MCF 10A (cell line): ENCODE data around the gene NECAP2. TPM values are rescaled to one million over a fixed set of nuclear protein-coding genes. Genes with fewer than 3 reads are reported as not detected.

Experiments
- BruUV-seq: library from RNA; stranded (reverse); fragments of 400-500 nt; replicated peaks from 2 replicates; lab custom pipeline; 2021; lab: Mats Ljungman, UMichigan
- CTCF ChIA-PET: fragments of 300-600 bp; sonication (Branson Sonifier 250); formaldehyde crosslinking; extraction: SDS; loops from one replicate; lab custom pipeline; 2021; ENCODE audit warnings: antibody characterized with exemption, inconsistent platforms; lab: Yijun Ruan, JAX
- POLR2A ChIA-PET: fragments of 300-600, 350-650 bp; sonication (Branson Sonifier 250); formaldehyde crosslinking; extraction: SDS; loops from one replicate; lab custom pipeline; 2020; ENCODE audit warnings: antibody characterized with exemption, inconsistent platforms; lab: Yijun Ruan, JAX
- DNase-seq: peaks from one replicate; pipeline ENCODE4 v3.0.0-alpha.2; 2018; ENCODE audit not compliant: unreplicated experiment
- H3K27ac Mint-ChIP-seq: one replicate; pipeline ENCODE4 v1.8.0; 2022; ENCODE audit warnings: mild to moderate bottlenecking, low read depth, mixed read lengths; ENCODE audit not compliant: unreplicated experiment
- H3K27me3 Mint-ChIP-seq: one replicate; pipeline ENCODE4 v1.8.0; 2022; ENCODE audit warnings: mixed read lengths; ENCODE audit not compliant: insufficient read depth, unreplicated experiment
- H3K36me3 Mint-ChIP-seq: one replicate; pipeline ENCODE4 v1.8.0; 2022; ENCODE audit warnings: mild to moderate bottlenecking, moderate library complexity, mixed read lengths; ENCODE audit not compliant: insufficient read depth, unreplicated experiment
- H3K4me1 Mint-ChIP-seq: one replicate; pipeline ENCODE4 v1.8.0; 2022; ENCODE audit warnings: mixed read lengths; ENCODE audit not compliant: insufficient read depth, unreplicated experiment
- H3K4me3 Mint-ChIP-seq: one replicate; pipeline ENCODE4 v1.8.0; 2022; ENCODE audit warnings: mild to moderate bottlenecking, moderate library complexity, mixed read lengths; ENCODE audit not compliant: unreplicated experiment
- H3K9me3 Mint-ChIP-seq: one replicate; pipeline ENCODE4 v1.8.0; 2022; ENCODE audit warnings: mixed read lengths; ENCODE audit not compliant: unreplicated experiment
- CTCF ChIP-seq: fragments of 200-600 bp; IDR thresholded peaks from one replicate; pipeline ENCODE4 v1.8.0; 2022; ENCODE audit warnings: antibody characterized with exemption, mild to moderate bottlenecking; ENCODE audit not compliant: unreplicated experiment
- intact Hi-C: fragments of 100-400 bp; cut with micrococcal nuclease; formaldehyde crosslinking; loops from 2 replicates; pipeline ENCODE4 v1.14.1; 2022
- total RNA-seq: library from RNA; stranded (reverse); gene quantifications from 2 replicates; pipeline ENCODE4 v1.2.3, GENCODE V29; 2022

Gene NECAP2
- total RNA-seq, 1 experiment from 2014 or later = 34.1 TPM

GRCh38 chr1:16406868-16407267 lies 33.7 kb upstream of the NECAP2 start:
- no TSS peak for BruUV-seq
- POLR2A ChIA-PET = no interaction called here
- H3K4me3 Mint-ChIP-seq = no peak overlapping the region
- no peaks in the 10 kb centered on the region for H3K4me1 Mint-ChIP-seq
- no peaks in the 10 kb centered on the region for H3K9me3 Mint-ChIP-seq
- no peak overlapping the region for H3K27ac Mint-ChIP-seq
- no peaks in the 10 kb centered on the region for H3K36me3 Mint-ChIP-seq
- no peak for TF ChIP-seq CTCF
- intact Hi-C loops = no loop called here
- CTCF ChIA-PET = no interaction called here
- no peak for DNase-seq
- peaks cover 6% of the 10 kb centered on the region for H3K27me3 Mint-ChIP-seq

GRCh38 chr1:16409536-16410152 lies 30.9 kb upstream of the NECAP2 start:
- no peaks in the 10 kb centered on the region for H3K9me3 Mint-ChIP-seq
- POLR2A ChIA-PET = interaction anchor here (0.8 kb wide), 1 partner anchor 42 kb away, joined by 3 read pairs; no protein-coding TSS in a partner anchor
- no TSS peak for BruUV-seq
- peaks cover 15% of the 10 kb centered on the region for H3K27me3 Mint-ChIP-seq
- no peaks in the 10 kb centered on the region for H3K36me3 Mint-ChIP-seq
- no peak for DNase-seq
- H3K27ac Mint-ChIP-seq = no peak overlapping the region
- no peak for TF ChIP-seq CTCF
- no peak overlapping the region for H3K4me3 Mint-ChIP-seq
- CTCF ChIA-PET = no interaction called here
- intact Hi-C loops = no loop called here
- no peaks in the 10 kb centered on the region for H3K4me1 Mint-ChIP-seq

GRCh38 chr1:16410803-16411202 lies 29.7 kb upstream of the NECAP2 start:
- CTCF ChIA-PET = interaction anchor here (0.6 kb wide), 1 partner anchor 9 kb away, joined by 3 read pairs; no protein-coding TSS in a partner anchor
- H3K27ac Mint-ChIP-seq = no peak overlapping the region
- peaks cover 15% of the 10 kb centered on the region for H3K27me3 Mint-ChIP-seq
- intact Hi-C loops = no loop called here
- BruUV-seq = no TSS peak
- TF ChIP-seq CTCF = no peak
- no peaks in the 10 kb centered on the region for H3K9me3 Mint-ChIP-seq
- POLR2A ChIA-PET = interaction anchor here (0.7 kb wide), 1 partner anchor 14 kb away, joined by 4 read pairs; no protein-coding TSS in a partner anchor
- no peak overlapping the region for H3K4me3 Mint-ChIP-seq
- no peak for DNase-seq
- H3K4me1 Mint-ChIP-seq = no peaks in the 10 kb centered on the region
- H3K36me3 Mint-ChIP-seq = no peaks in the 10 kb centered on the region

GRCh38 chr1:16413191-16413590 lies 27.3 kb upstream of the NECAP2 start:
- ChIA-PET CTCF (no interaction called here), POLR2A (no interaction called here)
- H3K27ac Mint-ChIP-seq = no peak overlapping the region
- no peak for TF ChIP-seq CTCF
- BruUV-seq = no TSS peak
- peaks cover 15% of the 10 kb centered on the region for H3K27me3 Mint-ChIP-seq
- H3K4me3 Mint-ChIP-seq = no peak overlapping the region
- no peaks in the 10 kb centered on the region for H3K4me1 Mint-ChIP-seq
- H3K36me3 Mint-ChIP-seq = no peaks in the 10 kb centered on the region
- intact Hi-C loops = no loop called here
- no peaks in the 10 kb centered on the region for H3K9me3 Mint-ChIP-seq
- no peak for DNase-seq
